NCI-H345 treated with DMSO at 0.1 percent for 48 hours (cell line): Measurements from ENCODE around the gene TMEM201.
A peak's percentile ranks its signal among the peaks of the same experiment; 100 is the strongest.
"Not testable (repeated sequence)": the region's sequence is repeated elsewhere in the genome, so short reads cannot be mapped to it uniquely, and the experiment has no call there.

Experiments used
- DNase-seq: peaks from one replicate; lab custom pipeline; 2025; ENCODE audit not compliant: unreplicated experiment; lab: John Stamatoyannopoulos, UW

Gene TMEM201, protein sequence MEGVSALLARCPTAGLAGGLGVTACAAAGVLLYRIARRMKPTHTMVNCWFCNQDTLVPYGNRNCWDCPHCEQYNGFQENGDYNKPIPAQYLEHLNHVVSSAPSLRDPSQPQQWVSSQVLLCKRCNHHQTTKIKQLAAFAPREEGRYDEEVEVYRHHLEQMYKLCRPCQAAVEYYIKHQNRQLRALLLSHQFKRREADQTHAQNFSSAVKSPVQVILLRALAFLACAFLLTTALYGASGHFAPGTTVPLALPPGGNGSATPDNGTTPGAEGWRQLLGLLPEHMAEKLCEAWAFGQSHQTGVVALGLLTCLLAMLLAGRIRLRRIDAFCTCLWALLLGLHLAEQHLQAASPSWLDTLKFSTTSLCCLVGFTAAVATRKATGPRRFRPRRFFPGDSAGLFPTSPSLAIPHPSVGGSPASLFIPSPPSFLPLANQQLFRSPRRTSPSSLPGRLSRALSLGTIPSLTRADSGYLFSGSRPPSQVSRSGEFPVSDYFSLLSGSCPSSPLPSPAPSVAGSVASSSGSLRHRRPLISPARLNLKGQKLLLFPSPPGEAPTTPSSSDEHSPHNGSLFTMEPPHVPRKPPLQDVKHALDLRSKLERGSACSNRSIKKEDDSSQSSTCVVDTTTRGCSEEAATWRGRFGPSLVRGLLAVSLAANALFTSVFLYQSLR

DNA sequence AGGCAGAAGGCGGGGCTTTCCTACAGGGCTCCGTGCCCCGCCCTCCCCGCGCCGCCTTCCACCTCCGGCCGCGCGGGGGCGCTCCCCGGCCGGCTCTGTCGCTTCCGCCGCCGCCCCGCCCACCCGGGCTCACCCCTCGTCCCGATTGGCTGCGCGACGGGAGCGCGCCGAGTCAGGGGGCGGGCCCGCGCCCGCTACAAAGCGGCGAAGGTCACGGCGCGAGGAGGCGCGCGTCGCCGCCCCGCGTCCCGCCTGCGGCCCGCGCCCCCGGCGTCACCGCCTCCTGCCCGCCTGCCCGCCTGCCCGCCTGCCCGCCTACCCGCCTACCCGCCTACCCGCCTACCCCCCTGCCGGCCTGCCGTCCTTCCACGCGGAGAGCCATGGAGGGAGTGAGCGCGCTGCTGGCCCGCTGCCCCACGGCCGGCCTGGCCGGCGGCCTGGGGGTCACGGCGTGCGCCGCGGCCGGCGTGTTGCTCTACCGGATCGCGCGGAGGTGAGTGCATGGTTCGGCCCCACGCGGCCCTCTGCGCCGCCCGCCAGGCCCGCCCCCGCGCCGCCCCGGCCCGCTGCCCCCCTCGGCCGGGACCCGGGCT lies at the start of gene TMEM201:
TSS of gene TMEM201 (plus strand) at position 361 of the 593 bp plus-strand sequence. CDS start at position 381, 20 bp downstream.
- DNase-seq: peak; percentile 78

DNA sequence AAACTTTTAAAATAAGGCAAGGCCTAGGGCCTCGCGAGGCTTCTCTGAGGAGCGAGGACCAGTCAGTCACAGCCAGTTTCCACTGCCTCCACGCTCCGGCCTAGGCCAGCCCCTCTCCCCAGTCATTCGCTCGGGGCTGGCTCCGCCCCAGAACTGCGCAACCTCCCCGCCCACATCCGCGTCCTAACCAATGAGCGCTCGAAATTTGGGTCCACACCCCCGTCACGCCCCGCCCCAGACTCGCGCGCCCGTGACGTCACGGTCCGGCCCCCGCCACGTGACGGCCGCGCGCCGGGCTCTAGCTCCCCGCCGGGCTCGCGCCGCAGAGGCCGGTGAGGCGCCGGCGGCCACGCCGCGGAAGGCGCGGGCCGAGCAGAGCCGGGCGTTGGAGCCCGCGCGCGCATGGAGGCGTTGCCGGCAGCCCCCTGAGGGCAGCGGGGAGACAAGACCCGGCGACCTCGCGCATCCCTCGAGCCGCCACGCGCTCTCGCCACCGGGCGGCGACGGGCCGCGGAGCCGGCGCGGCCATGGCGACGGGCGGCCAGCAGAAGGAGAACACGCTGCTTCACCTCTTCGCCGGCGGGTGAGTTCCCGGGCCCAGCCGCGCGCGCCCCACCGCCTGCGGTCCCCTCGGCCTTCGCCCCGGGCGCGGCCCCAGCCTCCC lies 49.4 kb upstream of the TMEM201 start, which contains the start of gene SLC25A33:
TSS of gene SLC25A33 (plus strand) at position 301 of the 664 bp plus-strand sequence. CDS start at position 528, 227 bp downstream.
- DNase-seq: peak; percentile 89

DNA sequence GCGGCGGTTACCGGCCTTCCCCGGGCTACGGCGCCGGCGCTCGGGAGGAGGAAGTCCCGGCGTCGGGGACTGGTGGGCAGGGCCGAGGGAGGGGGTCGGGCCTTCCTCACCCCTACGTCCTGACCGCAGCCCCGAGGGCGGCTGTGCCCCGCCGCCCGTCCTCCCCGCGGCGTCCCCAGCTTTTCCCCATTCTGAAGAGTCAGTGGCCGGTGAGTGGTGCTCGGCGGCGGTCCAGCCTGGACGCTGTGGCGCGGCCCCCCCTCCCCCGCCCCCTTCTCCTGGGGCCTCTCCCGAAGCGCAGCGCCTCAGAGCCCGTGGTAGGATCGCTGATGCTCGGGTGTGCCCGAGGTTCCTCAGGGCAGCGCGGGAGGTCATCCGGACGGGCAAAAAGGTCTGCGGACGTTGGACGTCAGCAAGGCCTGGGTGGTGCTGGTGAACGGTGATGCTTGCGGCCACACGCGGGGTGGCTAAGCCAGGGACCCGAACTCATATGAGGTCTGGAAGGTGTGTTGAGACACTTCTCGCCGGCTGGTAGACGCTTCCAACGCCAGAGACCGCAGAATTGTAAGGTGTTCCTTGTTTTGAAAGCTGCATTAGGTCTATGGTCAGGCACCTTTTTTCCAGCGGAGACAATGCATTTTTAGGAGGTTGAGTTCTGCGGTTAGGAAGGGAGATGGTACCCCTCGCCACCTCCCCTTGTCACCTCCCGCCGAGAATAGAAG lies 48.7 kb upstream of the TMEM201 start:
- no peak for DNase-seq

DNA sequence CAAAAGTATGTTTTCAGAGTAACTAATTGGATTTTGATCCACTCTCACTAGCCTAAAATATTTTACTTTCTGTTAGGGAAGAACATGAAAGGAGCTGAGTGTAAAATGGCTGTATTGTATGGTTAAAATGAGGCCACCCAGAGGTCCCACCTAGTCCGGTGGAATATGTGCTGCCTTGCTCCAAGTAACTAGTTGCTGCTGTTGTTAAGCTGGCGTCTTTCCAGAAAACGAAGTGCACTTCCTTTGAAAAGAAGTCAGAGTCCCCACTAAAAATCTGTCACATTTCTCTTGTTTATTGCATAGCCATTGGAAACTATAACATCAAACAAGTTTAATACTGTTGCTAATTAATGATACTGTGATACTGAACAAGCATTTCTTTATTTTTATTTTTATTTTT lies 46.3 kb upstream of the TMEM201 start:
- no peak for DNase-seq

DNA sequence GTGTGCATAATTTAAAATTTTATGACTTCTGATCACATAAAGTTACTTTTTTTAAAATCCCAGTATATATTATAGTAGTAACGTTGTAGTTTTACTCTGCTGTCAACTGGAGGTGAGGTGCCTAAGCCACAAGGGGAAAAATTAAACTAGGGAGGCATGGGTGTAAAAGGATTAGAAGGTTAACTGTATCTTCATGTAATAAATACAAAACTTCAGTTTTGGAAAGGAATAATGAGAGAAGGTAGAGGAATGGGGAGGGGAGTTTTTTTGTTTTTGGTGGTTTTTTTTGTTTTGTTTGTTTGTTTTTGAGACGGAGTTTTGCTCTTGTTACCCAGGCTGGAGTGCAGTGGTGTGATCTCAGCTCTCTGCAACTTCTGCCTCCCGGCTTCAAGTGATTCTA lies 43.8 kb upstream of the TMEM201 start:
- no peak for DNase-seq

DNA sequence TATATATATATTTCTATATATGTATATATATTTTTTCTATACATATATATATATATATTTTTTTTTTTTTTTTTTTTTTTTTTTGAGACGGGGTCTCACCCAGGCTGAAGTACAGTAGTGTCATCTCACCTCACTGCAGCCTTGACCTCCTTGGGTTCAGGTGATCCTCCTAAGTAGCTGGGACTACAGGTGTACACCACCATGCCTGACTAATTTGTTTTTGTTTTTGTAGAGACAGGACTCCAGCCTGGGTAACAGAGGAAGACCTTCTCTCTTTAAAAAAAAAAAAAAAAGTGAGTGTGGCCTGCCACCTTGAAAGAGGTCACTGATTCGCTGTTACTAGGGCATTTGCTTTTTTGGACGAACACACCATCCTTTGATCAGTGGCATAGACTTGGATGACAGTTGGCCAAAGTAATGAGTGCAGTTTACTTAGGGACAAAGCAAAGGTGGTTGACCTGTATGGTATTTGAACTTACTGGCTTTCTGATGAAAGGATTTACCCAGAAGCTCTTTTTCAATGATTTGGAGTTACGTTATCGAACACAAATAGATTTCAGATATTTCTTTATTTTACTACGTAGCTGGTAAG lies 38.7 kb upstream of the TMEM201 start:
- DNase-seq: no peak

DNA sequence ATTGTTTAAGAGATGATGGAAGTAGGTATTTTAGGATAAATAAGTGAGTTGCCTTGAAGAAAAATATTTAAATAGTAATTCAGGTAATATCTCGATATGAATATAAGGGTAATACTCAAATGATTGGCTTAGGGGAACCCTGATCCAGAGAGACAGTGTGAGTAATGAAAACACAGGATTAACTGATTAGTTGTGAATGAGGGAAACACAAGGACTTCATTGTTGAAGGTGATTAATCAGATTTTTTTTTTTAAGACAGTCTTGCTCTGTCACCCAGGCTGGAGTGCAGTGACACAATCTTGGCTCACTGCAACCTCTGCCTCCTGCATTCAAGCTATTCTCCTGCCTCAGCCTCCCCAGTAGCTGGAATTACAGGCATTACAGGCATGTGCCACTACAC lies 36.7 kb upstream of the TMEM201 start:
- no peak for DNase-seq

DNA sequence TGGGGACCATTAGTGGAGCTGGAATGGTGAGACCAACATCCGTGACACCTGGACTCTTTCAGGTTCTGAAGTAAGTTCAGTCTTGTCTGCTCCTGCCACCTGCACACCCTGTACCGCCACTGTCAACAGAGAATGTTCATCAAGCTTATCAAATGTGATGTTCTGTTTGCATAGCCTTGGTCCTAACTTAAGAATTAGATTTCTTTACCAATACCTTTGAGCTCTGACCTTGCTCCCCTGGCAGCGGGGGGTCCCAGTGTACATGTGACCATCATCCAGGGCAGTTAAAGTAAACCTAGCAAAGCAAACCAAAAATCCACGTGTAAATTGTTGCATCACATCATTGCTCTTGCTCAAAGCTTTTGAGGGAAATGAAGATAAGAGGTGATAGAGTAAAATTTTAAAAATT lies 35.0 kb upstream of the TMEM201 start:
- DNase-seq: no peak

DNA sequence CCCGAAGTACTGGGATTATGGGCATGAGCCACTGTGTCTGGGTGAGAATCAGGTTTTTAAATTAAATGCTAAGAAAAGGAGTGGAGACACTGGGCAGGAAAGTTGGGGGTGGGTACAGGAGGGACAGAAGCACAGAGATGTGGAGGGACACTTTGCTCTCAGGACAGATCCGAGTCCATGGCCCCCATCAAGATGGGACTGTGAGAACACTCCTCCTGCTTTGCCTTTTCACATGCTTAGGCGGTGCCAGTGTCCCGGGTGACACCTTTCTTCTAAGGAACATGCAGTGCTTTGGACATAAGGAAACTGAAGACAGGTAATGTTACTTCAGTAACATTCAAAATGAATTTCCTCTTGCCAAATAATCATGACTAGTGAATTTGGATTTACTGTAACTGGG lies 32.8 kb upstream of the TMEM201 start:
- DNase-seq: no peak

DNA sequence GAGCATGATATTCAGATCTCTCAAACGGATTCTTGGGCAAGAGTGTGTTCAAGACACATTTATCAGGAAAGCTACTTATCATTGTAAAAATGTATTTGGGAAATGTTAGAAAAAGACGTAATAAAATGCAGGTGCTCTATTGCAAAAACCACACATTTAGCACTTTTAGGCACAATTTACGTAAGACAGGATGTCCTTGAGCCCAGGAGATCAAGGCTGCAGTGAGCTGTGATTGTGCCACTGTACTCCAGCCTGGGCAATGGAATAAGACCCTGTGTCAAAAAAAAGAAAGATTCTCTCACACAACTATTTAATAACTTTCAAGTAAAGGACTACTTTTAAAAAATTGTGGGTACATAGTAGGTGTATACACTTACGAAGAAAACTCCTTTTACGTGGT lies 31.1 kb upstream of the TMEM201 start:
- no peak for DNase-seq

DNA sequence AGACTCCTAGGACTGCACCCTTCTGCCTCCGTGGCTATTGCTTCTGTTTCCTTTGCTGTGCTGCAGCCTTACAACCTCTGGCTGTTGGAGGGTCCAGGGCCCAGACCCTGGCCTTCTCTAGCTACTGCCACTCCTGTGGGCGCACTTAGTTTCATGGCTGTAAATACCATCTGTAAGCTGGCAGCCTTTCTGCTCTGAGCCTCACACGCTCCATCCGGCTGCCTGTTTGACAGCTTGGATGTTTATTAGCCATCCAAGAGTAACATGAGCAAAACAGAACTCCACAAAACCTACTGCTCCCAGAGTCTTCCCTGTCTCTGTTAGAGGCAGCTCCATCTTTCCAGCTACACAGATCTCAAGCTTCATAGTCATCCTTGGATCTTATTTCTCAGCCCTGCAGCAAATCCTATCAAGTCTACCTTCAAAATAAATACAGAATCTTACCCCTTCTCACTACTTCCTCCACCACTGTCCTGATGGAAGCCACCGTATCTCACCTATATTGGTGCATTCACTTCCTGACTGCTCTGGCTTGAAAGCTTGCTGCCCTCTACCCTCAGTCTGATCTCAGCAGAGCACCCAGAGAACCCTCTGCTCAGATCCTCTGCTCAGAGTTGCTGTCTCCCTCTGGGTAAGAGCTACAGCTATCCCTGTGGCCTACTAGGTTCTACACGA lies 30.3 kb upstream of the TMEM201 start:
- no peak for DNase-seq

DNA sequence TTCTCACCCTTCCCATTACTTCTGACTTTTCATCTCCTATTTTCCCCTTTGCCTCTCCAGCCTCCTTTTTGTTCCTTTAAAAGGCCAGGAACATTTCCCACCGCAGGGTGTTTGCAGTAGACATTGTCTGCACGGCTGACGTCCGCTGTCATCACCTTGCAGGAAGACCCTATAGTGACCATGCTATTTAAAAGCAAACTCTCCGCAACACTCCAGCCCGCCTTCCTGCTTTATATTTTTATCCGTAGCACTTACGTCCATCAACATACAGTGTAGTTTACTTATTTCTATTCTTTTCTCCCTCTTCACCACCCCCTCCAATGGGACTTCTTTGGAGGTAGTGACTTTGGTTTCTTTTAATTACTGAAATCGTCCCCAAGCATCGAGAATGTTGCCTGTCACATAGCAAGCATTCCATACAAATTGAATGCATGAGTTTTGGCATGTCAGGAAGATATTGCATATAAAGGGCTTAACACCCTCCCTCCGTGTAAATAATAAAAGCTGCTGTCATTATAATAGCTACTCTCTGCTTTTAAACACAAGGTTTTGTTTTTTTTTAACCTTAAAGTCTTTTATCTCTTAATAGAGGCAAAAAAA lies 29.7 kb upstream of the TMEM201 start:
- no peak for DNase-seq

DNA sequence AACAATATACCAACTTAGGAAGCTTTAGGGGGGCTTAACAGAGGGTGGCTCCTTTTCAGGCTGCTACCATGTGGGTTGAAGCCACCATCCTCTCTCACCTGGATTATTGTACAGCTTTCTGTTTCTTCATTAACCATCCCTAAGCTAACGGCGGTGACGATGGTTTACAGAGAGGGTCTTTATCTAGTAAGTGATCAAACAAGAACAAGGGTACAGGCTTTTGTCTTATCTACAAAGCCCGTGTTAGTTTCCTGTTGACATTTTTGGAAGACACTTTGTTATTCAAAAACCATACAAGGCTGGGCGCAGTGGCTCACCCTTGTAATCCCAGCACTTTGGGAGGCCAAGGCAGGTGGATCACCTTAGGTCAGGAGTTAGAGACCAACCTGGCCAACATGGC lies 29.0 kb upstream of the TMEM201 start:
- no peak for DNase-seq

DNA sequence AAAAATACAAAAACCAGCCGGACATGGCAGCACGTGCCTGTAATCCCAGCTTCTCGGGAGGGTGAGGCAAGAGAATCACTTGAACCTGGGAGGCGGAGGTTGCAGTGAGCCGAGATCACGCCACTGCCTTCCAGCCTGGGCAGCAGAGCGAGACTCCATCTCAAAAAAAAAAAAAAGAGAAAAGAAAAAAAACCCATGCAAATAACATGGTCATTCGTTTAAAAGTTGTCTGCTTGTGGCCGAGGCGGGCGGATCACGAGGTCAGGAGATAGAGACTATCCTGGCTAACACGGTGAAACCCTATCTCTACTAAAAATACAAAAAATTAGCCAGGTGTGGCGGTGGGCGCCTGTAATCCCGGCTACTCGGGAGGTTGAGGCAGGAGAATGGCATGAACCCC lies 28.6 kb upstream of the TMEM201 start:
- DNase-seq: not testable (repeated sequence)

DNA sequence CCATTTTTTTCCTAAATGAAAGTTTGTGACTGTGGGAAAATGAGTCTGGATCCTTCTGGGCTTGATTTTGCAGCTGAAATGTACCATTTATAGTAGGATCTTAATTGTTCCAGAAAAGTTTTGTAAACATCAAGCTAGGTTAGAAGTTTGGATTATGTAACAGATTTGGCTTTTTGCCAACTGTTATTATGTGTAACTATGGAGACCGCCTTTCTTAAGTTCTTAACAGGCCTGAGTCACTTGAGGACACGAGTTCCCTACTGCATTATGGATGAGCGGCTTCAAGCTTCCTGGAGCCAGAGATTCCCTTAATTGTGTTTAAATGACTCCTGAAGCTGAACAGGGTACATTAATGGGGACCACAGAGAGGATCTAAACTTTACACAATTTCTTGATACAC lies 27.3 kb upstream of the TMEM201 start:
- DNase-seq: peak; percentile 38

DNA sequence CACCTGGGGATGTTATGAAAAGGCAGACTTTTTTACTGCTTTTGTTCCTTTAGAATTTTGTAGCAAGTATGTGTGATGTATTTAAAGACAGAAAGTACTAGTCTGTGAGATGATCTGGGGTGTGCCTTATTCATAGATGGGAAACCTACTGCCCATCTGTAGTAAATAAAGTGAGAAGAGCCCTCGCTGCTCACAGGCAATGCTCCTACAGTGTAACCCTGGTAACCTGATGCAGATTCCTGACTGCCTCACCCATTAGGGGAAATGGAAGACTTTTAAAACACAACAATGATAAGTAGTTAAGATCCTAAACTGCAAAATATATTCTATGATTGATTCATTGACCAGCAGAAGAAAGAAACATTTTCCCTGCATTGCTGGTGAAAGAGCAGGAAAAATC lies 19.4 kb upstream of the TMEM201 start:
- DNase-seq: no peak

DNA sequence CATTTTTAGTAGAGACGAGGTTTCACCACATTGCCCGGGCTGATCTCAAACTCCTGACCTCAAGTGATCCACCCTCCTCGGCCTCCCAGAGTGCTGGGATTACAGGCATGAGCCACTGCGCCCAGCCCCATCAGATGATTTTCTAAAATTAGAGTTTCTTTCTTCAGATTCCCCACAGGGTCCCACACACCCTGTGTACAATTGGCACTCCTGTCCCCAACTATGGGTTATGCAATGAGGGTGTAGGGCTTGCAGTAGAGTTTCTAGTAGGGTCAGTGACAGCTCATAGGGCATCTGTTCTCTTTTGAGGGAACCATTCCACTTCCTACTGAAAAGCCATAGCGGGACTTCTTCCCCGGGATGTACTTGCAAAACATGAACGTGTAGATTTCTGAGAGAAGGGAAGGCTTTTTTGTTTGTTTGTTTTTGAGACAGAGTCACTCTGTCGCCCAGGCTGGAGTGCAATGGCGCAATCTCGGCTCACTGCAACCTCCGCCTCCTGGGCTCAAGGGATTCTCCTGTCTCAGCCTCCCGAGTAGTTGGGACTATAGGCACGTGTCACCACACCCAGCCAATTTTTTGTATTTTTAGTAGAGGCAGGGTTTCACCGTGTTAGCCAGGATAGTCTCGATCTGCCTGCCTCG lies 17.7 kb upstream of the TMEM201 start:
- not testable (repeated sequence) for DNase-seq

DNA sequence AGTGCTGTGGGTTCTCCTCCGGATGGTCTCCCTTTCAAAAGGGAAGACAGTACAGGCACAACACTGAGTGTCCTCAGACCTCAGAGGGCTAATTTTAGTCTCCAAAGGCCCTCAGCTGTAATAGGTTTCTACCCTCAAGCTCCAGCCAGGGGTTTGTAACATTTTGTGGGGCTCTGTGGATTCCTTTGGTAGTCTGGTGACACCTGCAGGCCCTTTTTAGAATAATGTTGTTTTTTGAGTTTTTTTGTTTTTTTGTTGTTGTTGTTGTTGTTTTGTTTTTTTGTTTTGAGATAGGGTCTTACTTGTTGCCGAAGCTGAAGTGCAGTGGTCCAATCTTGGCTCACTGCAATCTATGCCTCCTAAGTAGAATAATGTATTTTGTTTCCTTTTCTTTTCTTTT lies 15.0 kb upstream of the TMEM201 start:
- DNase-seq: no peak

DNA sequence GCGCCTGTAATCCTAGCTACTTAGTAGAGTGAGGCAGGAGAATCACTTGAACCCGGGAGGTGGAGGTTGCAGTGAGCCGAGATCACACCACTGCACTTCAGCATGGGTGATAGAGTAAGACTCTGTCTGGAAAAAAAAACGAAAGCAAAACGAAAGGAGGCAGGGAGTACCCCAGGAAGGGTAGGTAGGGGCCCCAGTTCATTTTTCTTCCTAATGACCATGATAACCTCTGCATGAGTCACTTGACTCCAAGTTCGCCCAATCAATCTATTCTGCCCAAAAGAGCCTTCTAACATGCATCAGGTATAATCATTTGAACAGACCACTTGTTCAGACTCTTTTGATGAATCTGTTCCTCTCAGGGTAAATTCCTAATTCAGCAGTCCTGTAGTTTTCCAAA lies 13.2 kb upstream of the TMEM201 start:
- DNase-seq: no peak
